Measurements from ENCODE around the gene PARD3. TPM values are rescaled to one million over a fixed set of nuclear protein-coding genes. Genes with fewer than 3 reads are reported as not detected.

PARD3 gene
- total RNA-seq, 3 donors from 2014 or later (not counting 1 experiment from before 2014, with no cell fraction given) = 0.14 to 0.49 (median 0.38) TPM

- Mint-ChIP-seq H3K27ac (no peak overlapping the region), H3K4me1 (no peaks in the 10 kb centered on the region), H3K36me3 (no peaks in the 10 kb centered on the region), H3K9me3 (no peaks in the 10 kb centered on the region), H3K27me3 (ENCODE audit: low read depth in 2 of 2) (no peaks in the 10 kb centered on the region), H3K4me3 (no peak overlapping the region)
- Histone ChIP-seq H3K4me1 (ENCODE audit: control insufficient read depth, insufficient read depth, low read length) (no peaks in the 10 kb centered on the region), H3K4me3 (ENCODE audit: low read length) (no peak overlapping the region), H3K27ac (ENCODE audit: low read length) (no peak overlapping the region), H3K27me3 (ENCODE audit: control insufficient read depth, insufficient read depth, low read length) (no peaks in the 10 kb centered on the region), H3K36me3 (ENCODE audit: control insufficient read depth, insufficient read depth, low read length) (no peaks in the 10 kb centered on the region), H3K9me3 (ENCODE audit: control insufficient read depth, insufficient read depth, low read length) (no peaks in the 10 kb centered on the region)
- DNase-seq (no peak), ATAC-seq (no peak)
- no peak for TF ChIP-seq CTCF (IDR thresholded peaks at IDR 0.05)
- WGBS (ENCODE audit: insufficient coverage) = 98% methylated on average over 6 of the region's 6 CpGs
- intact Hi-C loops (cut with micrococcal nuclease) = no loop called here
These were observed 683.9 kb downstream of the PARD3 start for GRCh38 chr10:34131152-34131551.

- intact Hi-C loops (cut with micrococcal nuclease) = no loop called here
- no peak overlapping the region for H3K4me3 ChIP-seq (ENCODE audit: low read length)
- Mint-ChIP-seq H3K4me3 (no peak overlapping the region), H3K9me3 (no peaks in the 10 kb centered on the region), H3K4me1 (peaks cover 3 to 5% of the 10 kb centered on the region in 2 donors), H3K27me3 (ENCODE audit: low read depth in 2 of 2) (no peaks in the 10 kb centered on the region), H3K36me3 (no peaks in the 10 kb centered on the region), H3K27ac (no peak overlapping the region)
- H3K36me3 ChIP-seq (ENCODE audit: control insufficient read depth, insufficient read depth, low read length) = no peaks in the 10 kb centered on the region
- ATAC-seq (no peak), DNase-seq (no peak)
- no peaks in the 10 kb centered on the region for H3K27me3 ChIP-seq (ENCODE audit: control insufficient read depth, insufficient read depth, low read length)
- 83% methylated on average over 1 of the region's 1 CpG for WGBS (ENCODE audit: insufficient coverage)
- no peaks in the 10 kb centered on the region for H3K9me3 ChIP-seq (ENCODE audit: control insufficient read depth, insufficient read depth, low read length)
- H3K27ac ChIP-seq (ENCODE audit: low read length) = no peak overlapping the region
- TF ChIP-seq CTCF (IDR thresholded peaks at IDR 0.05) = no peak
- H3K4me1 ChIP-seq (ENCODE audit: control insufficient read depth, insufficient read depth, low read length) = no peaks in the 10 kb centered on the region
These were observed 687.4 kb downstream of the PARD3 start for GRCh38 chr10:34127676-34128075.

GRCh38 chr10:34126371-34127151, 688.5 kb downstream of the PARD3 start:
- no peak overlapping the region for H3K27ac Mint-ChIP-seq
- Histone ChIP-seq H3K27ac (ENCODE audit: low read length) (no peak overlapping the region), H3K27me3 (ENCODE audit: control insufficient read depth, insufficient read depth, low read length) (no peaks in the 10 kb centered on the region), H3K9me3 (ENCODE audit: control insufficient read depth, insufficient read depth, low read length) (no peaks in the 10 kb centered on the region), H3K4me1 (ENCODE audit: control insufficient read depth, insufficient read depth, low read length) (no peaks in the 10 kb centered on the region), H3K36me3 (ENCODE audit: control insufficient read depth, insufficient read depth, low read length) (no peaks in the 10 kb centered on the region), H3K4me3 (ENCODE audit: low read length) (no peak overlapping the region)
- H3K9me3 Mint-ChIP-seq = no peaks in the 10 kb centered on the region
- no peaks in the 10 kb centered on the region for H3K27me3 Mint-ChIP-seq (ENCODE audit: low read depth in 2 of 2)
- TF ChIP-seq CTCF (IDR thresholded peaks at IDR 0.05) = no peak
- intact Hi-C loops (cut with micrococcal nuclease) = no loop called here
- H3K36me3 Mint-ChIP-seq = no peaks in the 10 kb centered on the region
- no CpG with 5 or more reads among the region's 1 CpG for WGBS (ENCODE audit: insufficient coverage)
- H3K4me3 Mint-ChIP-seq = no peak overlapping the region
- DNase-seq (no peak), ATAC-seq (no peak)
- peaks cover 14 to 16% of the 10 kb centered on the region in 2 donors for H3K4me1 Mint-ChIP-seq

GRCh38 chr10:34125702-34126101, 689.4 kb downstream of the PARD3 start:
- Histone ChIP-seq H3K27me3 (ENCODE audit: control insufficient read depth, insufficient read depth, low read length) (no peaks in the 10 kb centered on the region), H3K4me3 (ENCODE audit: low read length) (no peak overlapping the region), H3K4me1 (ENCODE audit: control insufficient read depth, insufficient read depth, low read length) (no peaks in the 10 kb centered on the region), H3K9me3 (ENCODE audit: control insufficient read depth, insufficient read depth, low read length) (no peaks in the 10 kb centered on the region), H3K27ac (ENCODE audit: low read length) (no peak overlapping the region), H3K36me3 (ENCODE audit: control insufficient read depth, insufficient read depth, low read length) (no peaks in the 10 kb centered on the region)
- H3K36me3 Mint-ChIP-seq = no peaks in the 10 kb centered on the region
- H3K4me3 Mint-ChIP-seq = no peak overlapping the region
- DNase-seq = no peak
- H3K4me1 Mint-ChIP-seq = peaks cover 20 to 25% of the 10 kb centered on the region in 2 donors
- WGBS (ENCODE audit: insufficient coverage) = 71% methylated on average over 5 of the region's 5 CpGs
- ATAC-seq = no peak
- no peak for TF ChIP-seq CTCF (IDR thresholded peaks at IDR 0.05)
- no peaks in the 10 kb centered on the region for H3K27me3 Mint-ChIP-seq (ENCODE audit: low read depth in 2 of 2)
- intact Hi-C loops (cut with micrococcal nuclease) = no loop called here
- no peaks in the 10 kb centered on the region for H3K9me3 Mint-ChIP-seq
- no peak overlapping the region for H3K27ac Mint-ChIP-seq
